CD4-positive, alpha-beta memory T cell (primary cell): ENCODE measurements around the gene PBX4. TPM values are rescaled to one million over a fixed set of nuclear protein-coding genes. Genes with fewer than 3 reads are reported as not detected.
"Not testable (repeated sequence)": the region's sequence is repeated elsewhere in the genome, so short reads cannot be mapped to it uniquely, and the experiment has no call there.

ENCODE experiments used
- CTCF ChIA-PET: fragments of 350-600 bp; sonication (Branson Sonifier 250); formaldehyde crosslinking; loops from one replicate; lab custom pipeline; 2021; ENCODE audit warnings: inconsistent platforms; ENCODE audit not compliant: partially characterized antibody; lab: Charles Lee
- POLR2A ChIA-PET: fragments of 350-600 bp; sonication (Branson Sonifier 250); formaldehyde crosslinking; loops from one replicate; lab custom pipeline; 2021; ENCODE audit not compliant: partially characterized antibody; lab: Charles Lee
- DNase-seq, 5 donors: peaks; one replicate each; pipeline versions ENCODE4 v3.0.0 to v3.0.0-alpha.2; 2020 to 2022; ENCODE audit warnings: mixed read lengths in 1 of 5
- H3K27ac ChIP-seq: one replicate; pipeline ENCODE4 v1.7.0; 2013; ENCODE audit warnings: low read depth, low read length
- H3K27me3 ChIP-seq: 2 replicates; pipeline ENCODE4 v1.7.0; 2013; ENCODE audit warnings: mild to moderate bottlenecking, low read length, moderate library complexity; ENCODE audit not compliant: insufficient read depth
- H3K36me3 ChIP-seq: 2 replicates; pipeline ENCODE4 v1.7.0; 2013; ENCODE audit warnings: mild to moderate bottlenecking, low read length, moderate library complexity; ENCODE audit not compliant: insufficient read depth
- H3K4me1 ChIP-seq: 2 replicates; pipeline ENCODE4 v1.7.0; 2013; ENCODE audit warnings: mild to moderate bottlenecking, low read length, moderate library complexity; ENCODE audit not compliant: insufficient read depth
- H3K4me3 ChIP-seq, 2 donors: one replicate each; pipeline ENCODE4 v1.7.0; 2013; ENCODE audit warnings: low read length in 2 of 2, mild to moderate bottlenecking in 1 of 2
- H3K9me3 ChIP-seq, 2 donors: one replicate each; pipeline ENCODE4 v1.7.0; 2013; ENCODE audit warnings: low read length in 2 of 2, control low read depth in 1 of 2; ENCODE audit not compliant: control insufficient read depth in 1 of 2
- H3K27ac Mint-ChIP-seq, 7 donors: one replicate each; pipeline ENCODE4 v1.8.0; 2020 to 2021; ENCODE audit warnings: mixed read lengths in 7 of 7, mild to moderate bottlenecking in 6 of 7, inconsistent platforms in 3 of 7, moderate library complexity in 3 of 7
- H3K27me3 Mint-ChIP-seq, 2 donors: one replicate each; pipeline ENCODE4 v1.8.0; 2020 to 2021; ENCODE audit warnings: mixed read lengths in 2 of 2
- H3K36me3 Mint-ChIP-seq, 2 donors: one replicate each; pipeline ENCODE4 v1.8.0; 2020 to 2021; ENCODE audit warnings: mixed read lengths in 2 of 2, inconsistent platforms in 1 of 2, mild to moderate bottlenecking in 1 of 2
- H3K4me1 Mint-ChIP-seq, 4 donors: one replicate each; pipeline ENCODE4 v1.8.0; 2020 to 2021; ENCODE audit warnings: mixed read lengths in 4 of 4, mild to moderate bottlenecking in 1 of 4
- H3K4me3 Mint-ChIP-seq, 8 donors: one replicate each; pipeline ENCODE4 v1.8.0; 2020 to 2021; ENCODE audit warnings: mixed read lengths in 8 of 8, mild to moderate bottlenecking in 7 of 8, moderate library complexity in 6 of 8, inconsistent platforms in 3 of 8
- H3K9me3 Mint-ChIP-seq, 8 donors: one replicate each; pipeline ENCODE4 v1.8.0; 2020 to 2021; ENCODE audit warnings: mixed read lengths in 8 of 8, mild to moderate bottlenecking in 5 of 8, inconsistent platforms in 3 of 8, moderate library complexity in 1 of 8
- intact Hi-C: fragments of 100-400 bp; cut with micrococcal nuclease; formaldehyde crosslinking; loops from one replicate; pipeline ENCODE4 v1.15.1; 2023
- polyA plus RNA-seq, 2 donors: library from polyadenylated mRNA; unstranded; fragments of 300-500 nt; fragmentation: Illumina TruSeq; gene quantifications; one replicate each; pipeline ENCODE4 v1.2.3, GENCODE V29; 2021
- total RNA-seq, 2 experiments: library from RNA; stranded (reverse); gene quantifications; one replicate each; pipeline ENCODE4 v1.2.3, GENCODE V29; 2021

The PBX4 gene
- total and polyA plus RNA-seq, 4 experiments from 2014 or later = 3.9 to 56.3 (median 29.1) TPM

DNA sequence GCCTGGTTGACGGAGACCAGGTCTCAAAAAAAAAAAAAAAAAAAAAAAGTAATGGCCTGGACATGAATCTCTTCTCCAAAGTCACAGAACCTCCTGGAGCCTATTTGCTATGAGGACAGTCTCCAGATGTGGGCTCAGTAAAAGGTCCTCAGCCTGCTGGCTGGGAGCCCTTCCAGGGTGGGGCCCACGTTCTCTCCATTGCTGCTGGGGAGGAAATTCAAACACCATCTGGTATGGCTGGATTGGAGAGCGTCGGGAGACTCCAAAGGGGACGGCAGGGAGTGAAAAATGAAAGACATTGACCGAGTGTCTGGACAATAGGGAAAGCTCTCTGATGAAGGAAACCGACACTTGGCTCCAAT lies 1.3 kb upstream of the PBX4 start:
- Histone ChIP-seq H3K4me1 (peaks cover 40% of the 10 kb centered on the region), H3K27ac (no peak overlapping the region), H3K36me3 (peaks cover 9% of the 10 kb centered on the region), H3K27me3 (no peaks in the 10 kb centered on the region), H3K9me3 (no peaks in the 10 kb centered on the region), H3K4me3 (no peak overlapping the region)
- no peaks in the 10 kb centered on the region for H3K9me3 Mint-ChIP-seq
- no peaks in the 10 kb centered on the region for H3K27me3 Mint-ChIP-seq
- H3K36me3 Mint-ChIP-seq = peaks cover 10 to 29% of the 10 kb centered on the region in 2 donors
- peak overlapping the region in 5 of 7 donors; percentile 79 to 89 (median 86) for H3K27ac Mint-ChIP-seq
- peaks cover 29 to 52% (median 42%) of the 10 kb centered on the region in 4 donors for H3K4me1 Mint-ChIP-seq
- peak in 1 of 5 donors; percentile 5 for DNase-seq
- intact Hi-C loops = loop anchor here (2.0 to 5.0 kb wide), 2 partner anchors 23 to 42 kb away; partner anchors contain the start of genes ATP13A1 and GMIP
- ChIA-PET POLR2A (interaction anchor here (1.0 to 6.1 kb wide), 5 partner anchors 12 to 24 kb away, joined by 3 to 56 read pairs (median 11); partner anchors contain the start of gene GMIP), CTCF (interaction anchor here (0.9 to 4.3 kb wide), 4 partner anchors 14 to 87 kb away, joined by 3 to 21 read pairs (median 4); no protein-coding TSS in a partner anchor)
- H3K4me3 Mint-ChIP-seq = peak overlapping the region in 1 of 8 donors; percentile 6

DNA sequence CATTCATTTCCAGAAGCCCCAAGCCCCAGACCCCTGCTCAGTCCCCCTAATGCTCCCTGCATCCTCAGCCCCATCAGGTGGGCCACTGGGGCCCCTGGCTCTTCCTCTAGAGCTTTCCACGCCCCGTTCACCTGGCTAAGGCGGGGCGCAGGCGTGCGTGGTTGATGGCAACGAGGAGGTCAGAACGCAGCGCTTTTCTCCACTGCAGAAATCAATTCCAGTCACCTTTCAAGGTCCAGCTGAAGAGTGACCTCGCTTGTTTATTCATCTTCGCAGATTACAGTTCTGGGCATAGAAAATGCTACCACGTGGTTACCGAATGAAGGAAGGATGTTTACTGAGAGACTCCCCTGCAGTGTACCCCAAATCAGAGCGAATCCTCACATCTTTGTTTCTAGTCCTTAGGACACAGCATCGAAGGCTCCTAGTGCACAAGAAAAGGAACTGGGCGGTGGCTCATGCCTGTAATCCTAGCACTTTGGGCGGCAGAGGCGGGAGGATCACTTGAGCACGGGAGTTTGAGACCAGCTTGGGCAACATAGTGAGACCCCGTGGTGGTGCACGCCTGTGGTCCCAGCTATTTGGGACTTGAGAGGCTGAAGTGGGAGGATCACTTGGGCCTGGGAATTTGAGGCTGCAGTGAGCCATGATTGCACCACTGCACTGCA lies 828 bp upstream of the PBX4 start:
- H3K4me1 Mint-ChIP-seq = peaks cover 29 to 48% (median 39%) of the 10 kb centered on the region in 4 donors
- peak overlapping the region; percentile 86 to 99 (median 97) for H3K27ac Mint-ChIP-seq
- H3K27me3 Mint-ChIP-seq = no peaks in the 10 kb centered on the region
- H3K27ac ChIP-seq = peak overlapping the region; percentile 64
- no peaks in the 10 kb centered on the region for H3K9me3 ChIP-seq
- peak overlapping the region; percentile 84 to 98 (median 94) for H3K4me3 Mint-ChIP-seq
- peak in 1 of 5 donors; percentile 8 for DNase-seq
- H3K36me3 Mint-ChIP-seq = peaks cover 10 to 26% of the 10 kb centered on the region in 2 donors
- POLR2A ChIA-PET = interaction anchor here (0.8 to 6.1 kb wide), 11 partner anchors 8 to 202 kb away, joined by 3 to 56 read pairs (median 7); partner anchors contain the start of genes ATP13A1, GMIP and ZNF506
- CTCF ChIA-PET = interaction anchor here (0.6 to 4.3 kb wide), 2 partner anchors 10 to 67 kb away, joined by 5 to 21 read pairs; no protein-coding TSS in a partner anchor
- no peaks in the 10 kb centered on the region for H3K9me3 Mint-ChIP-seq
- peaks cover 9% of the 10 kb centered on the region for H3K36me3 ChIP-seq
- H3K4me3 ChIP-seq = no peak overlapping the region
- no peaks in the 10 kb centered on the region for H3K27me3 ChIP-seq
- intact Hi-C loops = loop anchor here (2.0 to 5.0 kb wide), 2 partner anchors 23 to 43 kb away; partner anchors contain the start of genes ATP13A1 and GMIP
- H3K4me1 ChIP-seq = peaks cover 45% of the 10 kb centered on the region

DNA sequence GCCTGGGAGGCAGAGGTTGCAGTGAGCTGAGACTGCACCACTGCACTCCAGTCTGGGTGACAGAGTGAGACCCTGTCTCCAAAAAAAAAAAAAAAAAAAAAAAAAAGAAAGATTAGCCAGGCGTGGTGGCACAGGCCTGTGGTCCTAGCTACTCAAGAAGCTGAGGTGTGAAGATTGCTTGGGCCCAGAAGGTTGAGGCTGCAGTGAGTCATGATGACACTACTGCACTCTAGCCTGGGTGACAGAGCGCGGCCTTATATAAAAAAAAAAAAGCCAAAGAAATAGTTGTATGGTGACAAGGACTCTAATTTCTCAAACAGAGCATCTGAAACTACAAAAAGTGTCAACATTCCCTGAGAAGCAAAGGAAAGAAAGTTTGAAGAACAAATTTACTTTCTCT lies 3.4 kb downstream of the PBX4 start:
- peaks cover 13 to 22% of the 10 kb centered on the region in 2 donors for H3K36me3 Mint-ChIP-seq
- CTCF ChIA-PET = interaction anchor here (0.7 to 1.8 kb wide), 3 partner anchors 10 to 61 kb away, joined by 4 to 5 read pairs (median 5); partner anchors contain the start of gene GMIP
- H3K27ac Mint-ChIP-seq = peak overlapping the region; percentile 75 to 95 (median 89)
- H3K4me3 Mint-ChIP-seq = peak overlapping the region; percentile 7 to 88 (median 66)
- peak in 1 of 5 donors; percentile 85 for DNase-seq
- peaks cover 39 to 70% (median 56%) of the 10 kb centered on the region in 4 donors for H3K4me1 Mint-ChIP-seq
- H3K27ac ChIP-seq = no peak overlapping the region
- H3K9me3 ChIP-seq = no peaks in the 10 kb centered on the region
- intact Hi-C loops = loop anchor here (5.0 kb wide), 1 partner anchor 47 kb away; the partner anchor contains the start of gene ATP13A1
- peaks cover 61% of the 10 kb centered on the region for H3K4me1 ChIP-seq
- no peaks in the 10 kb centered on the region for H3K36me3 ChIP-seq
- POLR2A ChIA-PET = interaction anchor here (0.6 to 5.3 kb wide), 6 partner anchors 9 to 83 kb away, joined by 3 to 39 read pairs (median 4); no protein-coding TSS in a partner anchor
- no peaks in the 10 kb centered on the region for H3K27me3 Mint-ChIP-seq
- no peaks in the 10 kb centered on the region for H3K27me3 ChIP-seq
- H3K9me3 Mint-ChIP-seq = no peaks in the 10 kb centered on the region
- H3K4me3 ChIP-seq = no peak overlapping the region

DNA sequence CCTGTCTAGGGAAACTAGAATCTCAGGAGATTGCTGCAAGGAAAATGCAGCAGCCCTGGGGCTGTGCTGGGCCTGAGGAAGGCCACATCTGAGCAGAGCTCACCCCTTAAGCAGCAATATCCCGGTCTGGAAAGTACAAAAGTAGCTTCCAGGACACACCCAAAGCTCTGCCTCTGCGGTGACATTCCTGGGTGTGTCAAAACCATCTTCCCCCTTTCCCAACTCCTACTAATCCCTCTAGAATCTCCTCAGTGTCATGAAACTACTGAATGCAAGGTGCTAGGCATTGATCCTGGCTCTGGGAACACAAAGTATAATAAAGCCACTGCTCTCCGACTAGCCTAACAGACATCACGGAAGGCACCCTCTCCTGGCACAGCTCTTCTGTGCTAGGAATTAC lies 5.0 kb downstream of the PBX4 start:
- Histone ChIP-seq H3K4me1 (peaks cover 52% of the 10 kb centered on the region), H3K36me3 (peaks cover 4% of the 10 kb centered on the region), H3K4me3 (no peak overlapping the region), H3K27ac (no peak overlapping the region), H3K27me3 (no peaks in the 10 kb centered on the region), H3K9me3 (no peaks in the 10 kb centered on the region)
- Mint-ChIP-seq H3K36me3 (peaks cover 19 to 24% of the 10 kb centered on the region in 2 donors), H3K4me3 (peak overlapping the region in 4 of 8 donors; percentile 15 to 29 (median 19)), H3K9me3 (no peaks in the 10 kb centered on the region), H3K27ac (peak overlapping the region in 4 of 7 donors; percentile 4 to 37 (median 16)), H3K4me1 (peaks cover 40 to 68% (median 56%) of the 10 kb centered on the region in 4 donors), H3K27me3 (no peaks in the 10 kb centered on the region)
- POLR2A ChIA-PET = interaction anchor here (1.3 to 1.6 kb wide), 2 partner anchors 14 to 22 kb away, joined by 4 to 6 read pairs; no protein-coding TSS in a partner anchor
- CTCF ChIA-PET = interaction anchor here (0.6 to 1.8 kb wide), 8 partner anchors 9 to 62 kb away, joined by 3 to 5 read pairs (median 4); no protein-coding TSS in a partner anchor
- no peak for DNase-seq
- intact Hi-C loops = no loop called here

DNA sequence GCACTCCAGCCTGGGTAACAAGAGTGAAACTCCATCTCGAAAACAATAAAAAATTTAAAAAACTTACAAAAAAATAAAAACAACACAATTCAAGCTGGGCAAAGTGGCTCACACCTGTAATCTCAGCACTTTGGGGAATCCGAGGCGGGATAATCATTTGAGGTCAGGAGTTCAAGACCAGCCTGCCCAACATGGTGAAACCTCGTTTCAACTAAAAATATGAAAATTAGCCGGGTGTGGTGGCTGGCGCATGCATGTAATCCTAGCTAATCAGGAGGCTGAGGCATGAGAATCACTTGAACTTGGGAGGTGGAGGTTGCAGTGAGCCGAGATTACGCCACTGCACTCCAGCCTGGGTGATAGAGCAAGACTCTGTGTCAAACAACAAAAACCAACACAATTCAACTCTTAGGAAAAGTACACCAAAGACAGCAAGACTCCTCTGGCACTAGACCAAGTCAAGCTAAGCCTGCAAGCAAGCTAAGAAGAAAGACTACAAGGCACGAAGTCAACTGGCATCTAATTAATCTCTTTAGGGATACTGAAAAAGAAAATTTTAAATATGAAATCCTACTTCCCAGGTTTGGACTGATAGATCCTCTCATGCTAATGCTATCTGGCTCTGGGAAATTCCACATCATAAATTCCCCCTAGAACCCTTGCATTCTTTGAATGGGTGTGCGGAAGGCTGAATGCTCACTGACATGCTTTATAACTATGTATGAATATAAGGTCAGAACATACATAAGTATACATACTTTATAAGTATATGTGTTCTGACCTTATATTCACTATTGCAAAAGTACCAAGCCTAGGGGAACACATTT lies 7.9 kb downstream of the PBX4 start:
- peak overlapping the region in 5 of 7 donors; percentile 38 to 83 (median 61) for H3K27ac Mint-ChIP-seq
- no peak overlapping the region for H3K4me3 ChIP-seq
- H3K9me3 ChIP-seq = no peaks in the 10 kb centered on the region
- no peak for DNase-seq
- ChIA-PET POLR2A (interaction anchor here (1.0 to 6.0 kb wide), 6 partner anchors 8 to 56 kb away, joined by 3 to 56 read pairs (median 4); partner anchors contain the start of gene PBX4), CTCF (no interaction called here)
- H3K4me1 Mint-ChIP-seq = peaks cover 33 to 66% (median 51%) of the 10 kb centered on the region in 4 donors
- H3K27ac ChIP-seq = no peak overlapping the region
- intact Hi-C loops = no loop called here
- peak overlapping the region in 3 of 8 donors; percentile 6 to 41 (median 31) for H3K4me3 Mint-ChIP-seq
- H3K36me3 ChIP-seq = peaks cover 5% of the 10 kb centered on the region
- H3K27me3 ChIP-seq = no peaks in the 10 kb centered on the region
- peaks cover 25 to 27% of the 10 kb centered on the region in 2 donors for H3K36me3 Mint-ChIP-seq
- H3K4me1 ChIP-seq = peaks cover 50% of the 10 kb centered on the region
- H3K9me3 Mint-ChIP-seq = no peaks in the 10 kb centered on the region
- no peaks in the 10 kb centered on the region for H3K27me3 Mint-ChIP-seq

DNA sequence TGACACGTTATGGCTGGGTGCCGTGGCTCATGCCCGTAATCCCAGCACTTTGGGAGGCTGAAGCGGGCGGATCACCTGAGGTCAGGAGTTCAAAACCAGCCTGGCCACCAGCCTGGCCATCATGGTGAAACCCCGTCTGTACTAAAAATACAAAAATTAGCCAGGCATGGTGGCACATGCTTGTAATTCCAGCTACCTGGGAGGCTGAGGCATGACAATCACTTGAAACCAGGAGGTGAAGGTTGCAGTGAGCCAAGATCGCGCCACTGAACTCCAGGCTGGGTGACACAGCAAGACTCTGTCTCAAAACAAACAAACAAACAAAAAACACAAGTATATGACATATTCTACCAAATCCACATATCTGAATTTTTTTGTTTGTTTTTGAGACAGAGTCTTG lies 11.8 kb downstream of the PBX4 start:
- H3K4me3 ChIP-seq, H3K36me3 ChIP-seq, H3K9me3 ChIP-seq, H3K27me3 Mint-ChIP-seq, H3K9me3 Mint-ChIP-seq, H3K27me3 ChIP-seq: not testable (repeated sequence)
- peak overlapping the region in 7 of 8 donors; percentile 55 to 90 (median 76) for H3K4me3 Mint-ChIP-seq
- POLR2A ChIA-PET = interaction anchor here (0.5 to 6.0 kb wide), 18 partner anchors 8 to 262 kb away, joined by 3 to 56 read pairs (median 5); partner anchors contain the start of genes LPAR2, PBX4, ZNF101 and ZNF506
- intact Hi-C loops = loop anchor here (1.0 to 2.0 kb wide), 2 partner anchors 8 to 16 kb away; no protein-coding TSS in a partner anchor
- peak overlapping the region; percentile 95 to 99 (median 97) for H3K27ac Mint-ChIP-seq
- peaks cover 41 to 66% (median 53%) of the 10 kb centered on the region in 4 donors for H3K4me1 Mint-ChIP-seq
- peak in 1 of 5 donors; percentile 43 for DNase-seq
- CTCF ChIA-PET = interaction anchor here (1.0 to 3.1 kb wide), 7 partner anchors 14 to 55 kb away, joined by 3 to 22 read pairs (median 8); partner anchors contain the start of gene GMIP
- peaks cover 50% of the 10 kb centered on the region for H3K4me1 ChIP-seq
- peak overlapping the region; percentile 69 for H3K27ac ChIP-seq
- H3K36me3 Mint-ChIP-seq = peaks cover 15 to 22% of the 10 kb centered on the region in 2 donors
